ENCODE results near the gene UMPS.

- TF ChIP-seq POLR2A (IDR thresholded peaks at IDR 0.05; ENCODE audit: low read depth, low read length) = no peak
- TF ChIP-seq POLR2AphosphoS5 (IDR thresholded peaks at IDR 0.05; ENCODE audit: low read depth, low read length) = no peak
Observed at GRCh38 chr3:124686028-124686670, 44.1 kb upstream of the UMPS start.

All from GM12891 (cell line).